GM19438 (cell line): ENCODE measurements around the gene BNC2.
"Not testable (repeated sequence)": the region's sequence is repeated elsewhere in the genome, so short reads cannot be mapped to it uniquely, and the experiment has no call there.

Source experiments
- ATAC-seq: cut with Tn5 transposase; IDR thresholded peaks from one replicate; pipeline ENCODE4 v1.9.1; 2021; ENCODE audit warnings: low read depth; ENCODE audit not compliant: unreplicated experiment

Gene BNC2

GRCh38 chr9:16469184-16469583 lies 401.3 kb downstream of the BNC2 start:
- no peak for ATAC-seq

- no peak for ATAC-seq
Measured at GRCh38 chr9:16461851-16462250, 408.6 kb downstream of the BNC2 start.

- no peak for ATAC-seq
Measured at GRCh38 chr9:16461137-16461840, 409.2 kb downstream of the BNC2 start.

- ATAC-seq: no peak
Measured at GRCh38 chr9:16460696-16461095, 409.8 kb downstream of the BNC2 start.

- no peak for ATAC-seq
Measured at GRCh38 chr9:16459421-16460148, 410.9 kb downstream of the BNC2 start.

GRCh38 chr9:16458696-16459420 lies 411.6 kb downstream of the BNC2 start:
- no peak for ATAC-seq

GRCh38 chr9:16455842-16456241 lies 414.6 kb downstream of the BNC2 start:
- ATAC-seq: no peak

GRCh38 chr9:16453390-16453789 lies 417.1 kb downstream of the BNC2 start:
- no peak for ATAC-seq

GRCh38 chr9:16450578-16450977 lies 419.9 kb downstream of the BNC2 start:
- no peak for ATAC-seq

GRCh38 chr9:16450043-16450442 lies 420.4 kb downstream of the BNC2 start:
- no peak for ATAC-seq

- no peak for ATAC-seq
Measured at GRCh38 chr9:16449076-16449730, 421.3 kb downstream of the BNC2 start.

- ATAC-seq: no peak
Measured at GRCh38 chr9:16447946-16448345, 422.5 kb downstream of the BNC2 start.

GRCh38 chr9:16446636-16447035 lies 423.8 kb downstream of the BNC2 start:
- ATAC-seq: no peak

- no peak for ATAC-seq
Measured at GRCh38 chr9:16445141-16445920, 425.1 kb downstream of the BNC2 start.

GRCh38 chr9:16442622-16443021 lies 427.8 kb downstream of the BNC2 start:
- ATAC-seq: no peak

- no peak for ATAC-seq
Measured at GRCh38 chr9:16441791-16442190, 428.7 kb downstream of the BNC2 start.

GRCh38 chr9:16438831-16439230 lies 431.6 kb downstream of the BNC2 start:
- ATAC-seq: not testable (repeated sequence)

- no peak for ATAC-seq
Measured at GRCh38 chr9:16436545-16436944, 433.9 kb downstream of the BNC2 start.

- no peak for ATAC-seq
Measured at GRCh38 chr9:16434526-16434925, 435.9 kb downstream of the BNC2 start.

- ATAC-seq: no peak
Measured at GRCh38 chr9:16433494-16433893, 437.0 kb downstream of the BNC2 start.
